ENCODE data around the gene SCAMP2. TPM values are rescaled to one million over a fixed set of nuclear protein-coding genes. Genes with fewer than 3 reads are reported as not detected.

The SCAMP2 gene
- total and polyA plus RNA-seq, 4 donors, result 51.2 to 122 (median 82.7) TPM

GRCh38 chr15:74839526-74840395 lies 33.4 kb downstream of the SCAMP2 start:
- WGBS, 2 donors, result 88 to 89% methylated on average over 26 to 31 of the region's 31 CpGs
- H3K9me3 ChIP-seq (ENCODE audit: control insufficient read depth in 4 of 4, insufficient read depth in 3 of 4, low read length in 3 of 4), result no peaks in the 10 kb centered on the region
- no peak for DNase-seq
- H3K4me1 ChIP-seq (ENCODE audit: control insufficient read depth in 5 of 5, insufficient read depth in 5 of 5, low read length in 5 of 5), result peaks cover 0 to 15% (median 0%) of the 10 kb centered on the region in 5 donors
- H3K27ac ChIP-seq (ENCODE audit: low read depth in 1 of 2, low read length in 1 of 2), result no peak overlapping the region
- ATAC-seq (ENCODE audit: insufficient read depth, low FRiP score), result no peak
- H3K9ac ChIP-seq (ENCODE audit: insufficient read depth in 1 of 2, low read length in 2 of 2), result no peak overlapping the region
- TF ChIP-seq, protein P1, sequence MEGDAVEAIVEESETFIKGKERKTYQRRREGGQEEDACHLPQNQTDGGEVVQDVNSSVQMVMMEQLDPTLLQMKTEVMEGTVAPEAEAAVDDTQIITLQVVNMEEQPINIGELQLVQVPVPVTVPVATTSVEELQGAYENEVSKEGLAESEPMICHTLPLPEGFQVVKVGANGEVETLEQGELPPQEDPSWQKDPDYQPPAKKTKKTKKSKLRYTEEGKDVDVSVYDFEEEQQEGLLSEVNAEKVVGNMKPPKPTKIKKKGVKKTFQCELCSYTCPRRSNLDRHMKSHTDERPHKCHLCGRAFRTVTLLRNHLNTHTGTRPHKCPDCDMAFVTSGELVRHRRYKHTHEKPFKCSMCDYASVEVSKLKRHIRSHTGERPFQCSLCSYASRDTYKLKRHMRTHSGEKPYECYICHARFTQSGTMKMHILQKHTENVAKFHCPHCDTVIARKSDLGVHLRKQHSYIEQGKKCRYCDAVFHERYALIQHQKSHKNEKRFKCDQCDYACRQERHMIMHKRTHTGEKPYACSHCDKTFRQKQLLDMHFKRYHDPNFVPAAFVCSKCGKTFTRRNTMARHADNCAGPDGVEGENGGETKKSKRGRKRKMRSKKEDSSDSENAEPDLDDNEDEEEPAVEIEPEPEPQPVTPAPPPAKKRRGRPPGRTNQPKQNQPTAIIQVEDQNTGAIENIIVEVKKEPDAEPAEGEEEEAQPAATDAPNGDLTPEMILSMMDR (IDR thresholded peaks at IDR 0.05; ENCODE audit: control extremely low read depth, extremely low read depth), result no peak
- peaks cover 0 to 29% (median 0%) of the 10 kb centered on the region in 4 donors for H3K36me3 ChIP-seq (ENCODE audit: control insufficient read depth in 4 of 4, insufficient read depth in 4 of 4, low read length in 4 of 4)
- no peak overlapping the region for H3K4me3 ChIP-seq
- no peaks in the 10 kb centered on the region for H3K27me3 ChIP-seq (ENCODE audit: control insufficient read depth in 3 of 3, insufficient read depth in 3 of 3, low read length in 2 of 3)

GRCh38 chr15:74838746-74839525 lies 34.2 kb downstream of the SCAMP2 start:
- Histone ChIP-seq H3K4me1 (ENCODE audit: control insufficient read depth in 5 of 5, insufficient read depth in 5 of 5, low read length in 5 of 5) (peaks cover 0 to 12% (median 0%) of the 10 kb centered on the region in 5 donors), H3K4me3 (no peak overlapping the region), H3K27me3 (ENCODE audit: control insufficient read depth in 3 of 3, insufficient read depth in 3 of 3, low read length in 2 of 3) (no peaks in the 10 kb centered on the region), H3K36me3 (ENCODE audit: control insufficient read depth in 4 of 4, insufficient read depth in 4 of 4, low read length in 4 of 4) (peaks cover 0 to 29% (median 0%) of the 10 kb centered on the region in 4 donors), H3K9me3 (ENCODE audit: control insufficient read depth in 4 of 4, insufficient read depth in 3 of 4, low read length in 3 of 4) (no peaks in the 10 kb centered on the region), H3K27ac (ENCODE audit: low read depth in 1 of 2, low read length in 1 of 2) (no peak overlapping the region), H3K9ac (ENCODE audit: insufficient read depth in 1 of 2, low read length in 2 of 2) (no peak overlapping the region)
- 81 to 87% methylated on average over 11 of the region's 11 CpGs for WGBS, 2 donors
- no peak for DNase-seq
- no peak for ATAC-seq (ENCODE audit: insufficient read depth, low FRiP score)
- TF ChIP-seq, protein P1 (IDR thresholded peaks at IDR 0.05; ENCODE audit: control extremely low read depth, extremely low read depth), result no peak

- Histone ChIP-seq H3K27ac (ENCODE audit: low read depth in 1 of 2, low read length in 1 of 2) (no peak overlapping the region), H3K4me1 (ENCODE audit: control insufficient read depth in 5 of 5, insufficient read depth in 5 of 5, low read length in 5 of 5) (peaks cover 0 to 4% (median 0%) of the 10 kb centered on the region in 5 donors), H3K36me3 (ENCODE audit: control insufficient read depth in 4 of 4, insufficient read depth in 4 of 4, low read length in 4 of 4) (peaks cover 0 to 29% (median 0%) of the 10 kb centered on the region in 4 donors), H3K27me3 (ENCODE audit: control insufficient read depth in 3 of 3, insufficient read depth in 3 of 3, low read length in 2 of 3) (no peaks in the 10 kb centered on the region), H3K9ac (ENCODE audit: insufficient read depth in 1 of 2, low read length in 2 of 2) (no peak overlapping the region), H3K4me3 (no peak overlapping the region), H3K9me3 (ENCODE audit: control insufficient read depth in 4 of 4, insufficient read depth in 3 of 4, low read length in 3 of 4) (no peaks in the 10 kb centered on the region)
- TF ChIP-seq, protein P1 (IDR thresholded peaks at IDR 0.05; ENCODE audit: control extremely low read depth, extremely low read depth), result no peak
- DNase-seq, result no peak
- WGBS, 2 donors, result 95% methylated on average over 10 of the region's 10 CpGs
- no peak for ATAC-seq (ENCODE audit: insufficient read depth, low FRiP score)
These were observed 35.0 kb downstream of the SCAMP2 start for GRCh38 chr15:74838137-74838516.

Data from lung (tissue), 12 donors.